ENCODE measurements around the gene NRXN3.

Gene NRXN3

GRCh38 chr14:79871136-79871535 is 1701.0 kb downstream of the NRXN3 start:
- WGBS, 2 experiments = 100% methylated on average over 1 of the region's 1 CpG; no CpG with 5 or more reads in 1 of the 2 experiments
- no peak overlapping the region for H3K4me3 ChIP-seq (ENCODE audit: insufficient read depth, low read depth, low read length)
- no peaks in the 10 kb centered on the region for H3K27me3 ChIP-seq (ENCODE audit: control insufficient read depth, insufficient read depth, low read length, poor library complexity, severe bottlenecking)

GRCh38 chr14:79878229-79878628 is 1708.1 kb downstream of the NRXN3 start:
- Histone ChIP-seq H3K27ac (ENCODE audit: insufficient read depth, low read depth, low read length, poor library complexity, severe bottlenecking) (no peak overlapping the region), H3K4me3 (ENCODE audit: insufficient read depth, low read depth, low read length) (no peak overlapping the region), H3K36me3 (ENCODE audit: control insufficient read depth, insufficient read depth, low read length) (no peaks in the 10 kb centered on the region), H3K4me1 (ENCODE audit: control insufficient read depth, insufficient read depth, low read length) (no peaks in the 10 kb centered on the region), H3K27me3 (ENCODE audit: control insufficient read depth, insufficient read depth, low read length, poor library complexity, severe bottlenecking) (no peaks in the 10 kb centered on the region), H3K9me3 (ENCODE audit: control insufficient read depth, low read length) (no peaks in the 10 kb centered on the region)

More at GRCh38 chr14:79871136-79871535, 1701.0 kb downstream of the NRXN3 start:
- H3K27ac ChIP-seq (ENCODE audit: insufficient read depth, low read depth, low read length, poor library complexity, severe bottlenecking) = no peak overlapping the region
- no peaks in the 10 kb centered on the region for H3K36me3 ChIP-seq (ENCODE audit: control insufficient read depth, insufficient read depth, low read length)
- H3K4me1 ChIP-seq (ENCODE audit: control insufficient read depth, insufficient read depth, low read length) = no peaks in the 10 kb centered on the region
- no peaks in the 10 kb centered on the region for H3K9me3 ChIP-seq (ENCODE audit: control insufficient read depth, low read length)

GRCh38 chr14:79878785-79879184 is 1708.6 kb downstream of the NRXN3 start:
- Histone ChIP-seq H3K27me3 (ENCODE audit: control insufficient read depth, insufficient read depth, low read length, poor library complexity, severe bottlenecking) (no peaks in the 10 kb centered on the region), H3K9me3 (ENCODE audit: control insufficient read depth, low read length) (no peaks in the 10 kb centered on the region), H3K36me3 (ENCODE audit: control insufficient read depth, insufficient read depth, low read length) (no peaks in the 10 kb centered on the region), H3K4me1 (ENCODE audit: control insufficient read depth, insufficient read depth, low read length) (no peaks in the 10 kb centered on the region), H3K27ac (ENCODE audit: insufficient read depth, low read depth, low read length, poor library complexity, severe bottlenecking) (no peak overlapping the region), H3K4me3 (ENCODE audit: insufficient read depth, low read depth, low read length) (no peak overlapping the region)
- WGBS, 2 experiments = 92 to 96% methylated on average over 2 of the region's 2 CpGs

GRCh38 chr14:79881299-79881698 is 1711.1 kb downstream of the NRXN3 start:
- Histone ChIP-seq H3K27ac (ENCODE audit: insufficient read depth, low read depth, low read length, poor library complexity, severe bottlenecking) (no peak overlapping the region), H3K36me3 (ENCODE audit: control insufficient read depth, insufficient read depth, low read length) (no peaks in the 10 kb centered on the region), H3K4me1 (ENCODE audit: control insufficient read depth, insufficient read depth, low read length) (no peaks in the 10 kb centered on the region), H3K9me3 (ENCODE audit: control insufficient read depth, low read length) (no peaks in the 10 kb centered on the region), H3K27me3 (ENCODE audit: control insufficient read depth, insufficient read depth, low read length, poor library complexity, severe bottlenecking) (no peaks in the 10 kb centered on the region), H3K4me3 (ENCODE audit: insufficient read depth, low read depth, low read length) (no peak overlapping the region)
- 90 to 95% methylated on average over 3 to 4 of the region's 4 CpGs for WGBS, 2 experiments

GRCh38 chr14:79890527-79890926 is 1720.4 kb downstream of the NRXN3 start:
- Histone ChIP-seq H3K27ac (ENCODE audit: insufficient read depth, low read depth, low read length, poor library complexity, severe bottlenecking) (no peak overlapping the region), H3K4me1 (ENCODE audit: control insufficient read depth, insufficient read depth, low read length) (no peaks in the 10 kb centered on the region), H3K9me3 (ENCODE audit: control insufficient read depth, low read length) (no peaks in the 10 kb centered on the region), H3K36me3 (ENCODE audit: control insufficient read depth, insufficient read depth, low read length) (no peaks in the 10 kb centered on the region), H3K4me3 (ENCODE audit: insufficient read depth, low read depth, low read length) (no peak overlapping the region), H3K27me3 (ENCODE audit: control insufficient read depth, insufficient read depth, low read length, poor library complexity, severe bottlenecking) (no peaks in the 10 kb centered on the region)
- 95% methylated on average over 4 of the region's 4 CpGs for WGBS, 2 experiments

GRCh38 chr14:79896009-79896408 is 1725.8 kb downstream of the NRXN3 start:
- no peak overlapping the region for H3K27ac ChIP-seq (ENCODE audit: insufficient read depth, low read depth, low read length, poor library complexity, severe bottlenecking)
- 92 to 100% methylated on average over 1 of the region's 1 CpG for WGBS, 2 experiments
- H3K4me3 ChIP-seq (ENCODE audit: insufficient read depth, low read depth, low read length) = no peak overlapping the region
- no peaks in the 10 kb centered on the region for H3K4me1 ChIP-seq (ENCODE audit: control insufficient read depth, insufficient read depth, low read length)
- H3K36me3 ChIP-seq (ENCODE audit: control insufficient read depth, insufficient read depth, low read length) = no peaks in the 10 kb centered on the region
- H3K9me3 ChIP-seq (ENCODE audit: control insufficient read depth, low read length) = no peaks in the 10 kb centered on the region
- no peaks in the 10 kb centered on the region for H3K27me3 ChIP-seq (ENCODE audit: control insufficient read depth, insufficient read depth, low read length, poor library complexity, severe bottlenecking)

GRCh38 chr14:79899610-79900009 is 1729.4 kb downstream of the NRXN3 start:
- Histone ChIP-seq H3K27me3 (ENCODE audit: control insufficient read depth, insufficient read depth, low read length, poor library complexity, severe bottlenecking) (no peaks in the 10 kb centered on the region), H3K36me3 (ENCODE audit: control insufficient read depth, insufficient read depth, low read length) (no peaks in the 10 kb centered on the region), H3K4me3 (ENCODE audit: insufficient read depth, low read depth, low read length) (no peak overlapping the region), H3K27ac (ENCODE audit: insufficient read depth, low read depth, low read length, poor library complexity, severe bottlenecking) (no peak overlapping the region), H3K9me3 (ENCODE audit: control insufficient read depth, low read length) (no peaks in the 10 kb centered on the region), H3K4me1 (ENCODE audit: control insufficient read depth, insufficient read depth, low read length) (no peaks in the 10 kb centered on the region)
- 85 to 88% methylated on average over 3 of the region's 3 CpGs for WGBS, 2 experiments

- H3K4me1 ChIP-seq (ENCODE audit: control insufficient read depth, insufficient read depth, low read length) = no peaks in the 10 kb centered on the region
- no peaks in the 10 kb centered on the region for H3K9me3 ChIP-seq (ENCODE audit: control insufficient read depth, low read length)
- H3K27ac ChIP-seq (ENCODE audit: insufficient read depth, low read depth, low read length, poor library complexity, severe bottlenecking) = no peak overlapping the region
- H3K27me3 ChIP-seq (ENCODE audit: control insufficient read depth, insufficient read depth, low read length, poor library complexity, severe bottlenecking) = no peaks in the 10 kb centered on the region
- no peak overlapping the region for H3K4me3 ChIP-seq (ENCODE audit: insufficient read depth, low read depth, low read length)
- no CpG with 5 or more reads among the region's 1 CpG for WGBS, 2 experiments
- no peaks in the 10 kb centered on the region for H3K36me3 ChIP-seq (ENCODE audit: control insufficient read depth, insufficient read depth, low read length)
These were observed 1734.3 kb downstream of the NRXN3 start for GRCh38 chr14:79904497-79904896.

GRCh38 chr14:79906994-79907393 is 1736.8 kb downstream of the NRXN3 start:
- no peak overlapping the region for H3K27ac ChIP-seq (ENCODE audit: insufficient read depth, low read depth, low read length, poor library complexity, severe bottlenecking)
- H3K36me3 ChIP-seq (ENCODE audit: control insufficient read depth, insufficient read depth, low read length) = no peaks in the 10 kb centered on the region
- no peaks in the 10 kb centered on the region for H3K27me3 ChIP-seq (ENCODE audit: control insufficient read depth, insufficient read depth, low read length, poor library complexity, severe bottlenecking)
- no peaks in the 10 kb centered on the region for H3K9me3 ChIP-seq (ENCODE audit: control insufficient read depth, low read length)
- H3K4me3 ChIP-seq (ENCODE audit: insufficient read depth, low read depth, low read length) = no peak overlapping the region
- no peaks in the 10 kb centered on the region for H3K4me1 ChIP-seq (ENCODE audit: control insufficient read depth, insufficient read depth, low read length)
- 100% methylated on average over 1 of the region's 1 CpG for WGBS, 2 experiments

GRCh38 chr14:79910086-79910485 is 1739.9 kb downstream of the NRXN3 start:
- no peaks in the 10 kb centered on the region for H3K27me3 ChIP-seq (ENCODE audit: control insufficient read depth, insufficient read depth, low read length, poor library complexity, severe bottlenecking)
- no peaks in the 10 kb centered on the region for H3K4me1 ChIP-seq (ENCODE audit: control insufficient read depth, insufficient read depth, low read length)
- H3K36me3 ChIP-seq (ENCODE audit: control insufficient read depth, insufficient read depth, low read length) = no peaks in the 10 kb centered on the region
- H3K9me3 ChIP-seq (ENCODE audit: control insufficient read depth, low read length) = no peaks in the 10 kb centered on the region
- H3K4me3 ChIP-seq (ENCODE audit: insufficient read depth, low read depth, low read length) = no peak overlapping the region
- H3K27ac ChIP-seq (ENCODE audit: insufficient read depth, low read depth, low read length, poor library complexity, severe bottlenecking) = no peak overlapping the region
- WGBS, 2 experiments = 74 to 78% methylated on average over 2 of the region's 2 CpGs

GRCh38 chr14:79911744-79912143 is 1741.6 kb downstream of the NRXN3 start:
- no peaks in the 10 kb centered on the region for H3K9me3 ChIP-seq (ENCODE audit: control insufficient read depth, low read length)
- WGBS, 2 experiments = 88 to 89% methylated on average over 3 to 4 of the region's 4 CpGs
- no peaks in the 10 kb centered on the region for H3K27me3 ChIP-seq (ENCODE audit: control insufficient read depth, insufficient read depth, low read length, poor library complexity, severe bottlenecking)
- H3K4me3 ChIP-seq (ENCODE audit: insufficient read depth, low read depth, low read length) = no peak overlapping the region
- no peaks in the 10 kb centered on the region for H3K36me3 ChIP-seq (ENCODE audit: control insufficient read depth, insufficient read depth, low read length)
- no peaks in the 10 kb centered on the region for H3K4me1 ChIP-seq (ENCODE audit: control insufficient read depth, insufficient read depth, low read length)
- no peak overlapping the region for H3K27ac ChIP-seq (ENCODE audit: insufficient read depth, low read depth, low read length, poor library complexity, severe bottlenecking)
